Measurements from ENCODE around the gene CRYBB3.

DNA sequence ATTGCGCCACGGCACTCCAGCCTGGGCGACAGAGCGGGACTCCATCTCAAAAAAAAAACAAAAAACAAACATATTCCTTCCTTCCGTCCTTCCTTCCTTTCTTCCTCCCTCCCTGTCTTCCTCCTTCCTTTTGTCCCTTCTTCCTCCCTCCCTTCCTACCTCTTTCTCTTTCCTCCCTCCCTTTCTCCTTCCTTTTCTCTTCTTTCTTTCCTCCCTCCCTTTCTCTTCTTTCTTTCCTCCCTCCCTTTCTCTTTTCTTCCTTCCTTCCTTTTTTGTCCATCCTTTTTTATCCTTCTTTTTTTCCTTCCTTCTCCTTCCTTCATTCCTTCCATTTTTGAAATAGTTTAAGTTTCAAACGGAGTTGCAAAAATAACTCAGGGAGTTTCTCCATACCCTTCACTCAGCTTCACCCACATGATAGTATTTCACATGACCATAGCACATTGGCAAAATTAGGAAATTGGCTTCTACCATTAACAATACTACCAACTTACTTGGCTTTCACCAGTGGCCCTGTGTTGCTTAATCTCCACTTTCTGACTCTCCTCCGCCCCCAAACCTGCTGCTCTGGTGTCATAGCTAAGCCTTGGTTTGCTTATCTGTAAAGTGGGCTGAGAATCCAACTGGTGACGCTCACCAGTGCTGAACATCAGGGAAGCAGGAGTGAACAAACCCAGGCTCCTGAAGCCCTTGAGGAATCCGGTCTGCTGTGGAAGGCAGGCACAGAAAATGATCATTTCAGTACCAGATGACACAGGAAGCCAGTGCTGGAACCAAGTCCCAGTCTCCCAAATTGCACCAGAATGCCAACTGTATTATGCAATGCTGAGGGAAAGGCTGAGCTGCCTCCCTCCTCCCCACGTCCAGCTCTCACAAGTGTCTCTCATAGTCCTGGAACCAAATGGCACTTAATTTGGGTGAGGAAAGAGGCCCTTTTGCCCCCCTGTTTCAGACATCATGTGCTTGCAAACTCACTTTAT, 17.2 kb upstream of the CRYBB3 start:
- TF ChIP-seq, protein P1, sequence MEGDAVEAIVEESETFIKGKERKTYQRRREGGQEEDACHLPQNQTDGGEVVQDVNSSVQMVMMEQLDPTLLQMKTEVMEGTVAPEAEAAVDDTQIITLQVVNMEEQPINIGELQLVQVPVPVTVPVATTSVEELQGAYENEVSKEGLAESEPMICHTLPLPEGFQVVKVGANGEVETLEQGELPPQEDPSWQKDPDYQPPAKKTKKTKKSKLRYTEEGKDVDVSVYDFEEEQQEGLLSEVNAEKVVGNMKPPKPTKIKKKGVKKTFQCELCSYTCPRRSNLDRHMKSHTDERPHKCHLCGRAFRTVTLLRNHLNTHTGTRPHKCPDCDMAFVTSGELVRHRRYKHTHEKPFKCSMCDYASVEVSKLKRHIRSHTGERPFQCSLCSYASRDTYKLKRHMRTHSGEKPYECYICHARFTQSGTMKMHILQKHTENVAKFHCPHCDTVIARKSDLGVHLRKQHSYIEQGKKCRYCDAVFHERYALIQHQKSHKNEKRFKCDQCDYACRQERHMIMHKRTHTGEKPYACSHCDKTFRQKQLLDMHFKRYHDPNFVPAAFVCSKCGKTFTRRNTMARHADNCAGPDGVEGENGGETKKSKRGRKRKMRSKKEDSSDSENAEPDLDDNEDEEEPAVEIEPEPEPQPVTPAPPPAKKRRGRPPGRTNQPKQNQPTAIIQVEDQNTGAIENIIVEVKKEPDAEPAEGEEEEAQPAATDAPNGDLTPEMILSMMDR (IDR thresholded peaks at IDR 0.05) = no peak
- TF ChIP-seq POLR2A (IDR thresholded peaks at IDR 0.05) = no peak

Measured in right lobe of liver (tissue), 4 donors.